LNCAP (cell line): Measurements from ENCODE around the gene ZNF783.

Experiments
- CTCF ChIP-seq: fragments of 450-650 bp; IDR thresholded peaks from 2 replicates; pipeline ENCODE4 v1.5.1; 2017; ENCODE audit warnings: mild to moderate bottlenecking

The ZNF783 gene

GRCh38 chr7:149286811-149287400 is 24.9 kb downstream of the ZNF783 start:
- TF ChIP-seq CTCF, result no peak

GRCh38 chr7:149287622-149288021 is 25.6 kb downstream of the ZNF783 start:
- no peak for TF ChIP-seq CTCF

- no peak for TF ChIP-seq CTCF
These were observed 27.3 kb downstream of the ZNF783 start for GRCh38 chr7:149289262-149289661.

GRCh38 chr7:149289856-149290255 is 27.9 kb downstream of the ZNF783 start:
- TF ChIP-seq CTCF, result no peak

- TF ChIP-seq CTCF, result no peak
These were observed 29.2 kb downstream of the ZNF783 start for GRCh38 chr7:149291036-149291780.

- no peak for TF ChIP-seq CTCF
These were observed 29.9 kb downstream of the ZNF783 start for GRCh38 chr7:149291781-149292461.

- TF ChIP-seq CTCF, result no peak
These were observed 30.4 kb downstream of the ZNF783 start for GRCh38 chr7:149292462-149292823.
